ENCODE data around the gene GINM1.

DNA sequence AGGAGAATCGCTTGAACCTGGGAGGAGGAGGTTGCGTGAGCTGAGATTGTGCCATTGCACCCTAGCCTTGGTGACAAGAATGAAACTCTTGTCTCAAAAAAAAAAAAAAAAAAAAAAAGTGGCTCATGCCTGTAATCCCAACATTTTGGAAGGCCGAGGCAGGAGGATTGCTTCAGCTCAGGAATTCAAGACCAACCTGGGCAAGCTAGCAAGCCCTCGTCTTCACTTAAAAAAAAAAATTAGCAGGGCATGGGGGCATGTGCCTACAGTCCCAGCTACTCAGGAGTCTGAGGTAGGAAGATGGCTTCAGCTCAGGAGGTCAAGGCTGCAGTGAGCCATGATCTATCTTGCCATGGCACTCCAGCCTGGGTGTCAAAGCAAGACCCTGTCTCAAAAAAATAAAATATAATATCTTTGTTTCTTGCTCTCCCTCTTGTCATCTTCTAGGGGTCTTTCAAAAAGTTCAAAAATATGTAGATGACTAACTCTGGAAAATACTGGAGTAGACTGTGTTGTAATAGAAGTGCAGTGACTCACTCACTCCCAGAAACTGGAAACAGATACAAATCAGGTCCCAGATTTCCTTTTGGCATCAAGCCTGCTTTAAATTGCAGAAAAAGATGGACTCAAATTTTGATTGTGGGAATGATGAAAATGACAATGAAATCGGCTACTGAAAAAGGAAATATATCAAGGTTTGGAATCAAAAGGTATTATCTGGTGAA lies 2.8 kb upstream of the GINM1 start:
- TF ChIP-seq, protein P1, sequence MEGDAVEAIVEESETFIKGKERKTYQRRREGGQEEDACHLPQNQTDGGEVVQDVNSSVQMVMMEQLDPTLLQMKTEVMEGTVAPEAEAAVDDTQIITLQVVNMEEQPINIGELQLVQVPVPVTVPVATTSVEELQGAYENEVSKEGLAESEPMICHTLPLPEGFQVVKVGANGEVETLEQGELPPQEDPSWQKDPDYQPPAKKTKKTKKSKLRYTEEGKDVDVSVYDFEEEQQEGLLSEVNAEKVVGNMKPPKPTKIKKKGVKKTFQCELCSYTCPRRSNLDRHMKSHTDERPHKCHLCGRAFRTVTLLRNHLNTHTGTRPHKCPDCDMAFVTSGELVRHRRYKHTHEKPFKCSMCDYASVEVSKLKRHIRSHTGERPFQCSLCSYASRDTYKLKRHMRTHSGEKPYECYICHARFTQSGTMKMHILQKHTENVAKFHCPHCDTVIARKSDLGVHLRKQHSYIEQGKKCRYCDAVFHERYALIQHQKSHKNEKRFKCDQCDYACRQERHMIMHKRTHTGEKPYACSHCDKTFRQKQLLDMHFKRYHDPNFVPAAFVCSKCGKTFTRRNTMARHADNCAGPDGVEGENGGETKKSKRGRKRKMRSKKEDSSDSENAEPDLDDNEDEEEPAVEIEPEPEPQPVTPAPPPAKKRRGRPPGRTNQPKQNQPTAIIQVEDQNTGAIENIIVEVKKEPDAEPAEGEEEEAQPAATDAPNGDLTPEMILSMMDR (IDR thresholded peaks at IDR 0.05): no peak
- TF ChIP-seq POLR2A (IDR thresholded peaks at IDR 0.05): no peak

Data from esophagus squamous epithelium (tissue), 4 donors.